K562 (cell line): ENCODE data around the gene HHIPL1.

Source experiments
- BCL6 ChIP-seq: fragments of 250-450 bp; sonication (Bioruptor Pico); IDR thresholded peaks from 2 replicates; pipeline ENCODE4 v1.4.0; 2020
- BRF2 ChIP-seq: IDR thresholded peaks from 3 replicates; pipeline ENCODE4 v1.6.1; 2011; ENCODE audit warnings: borderline replicate concordance, mild to moderate bottlenecking; ENCODE audit not compliant: insufficient read length, insufficient read depth
- CEBPB ChIP-seq: fragments of 450-650 bp; IDR thresholded peaks from 2 replicates; pipeline ENCODE4 v1.6.1; 2016; ENCODE audit warnings: missing genetic modification characterization, missing compliant biosample characterization
- HDAC2 ChIP-seq: fragments of 450-650 bp; IDR thresholded peaks from 2 replicates; pipeline ENCODE4 v1.6.1; 2016; ENCODE audit warnings: mild to moderate bottlenecking
- KDM1A ChIP-seq, 2 experiments: fragments of 450-650 bp; IDR thresholded peaks; 2 replicates each; pipeline ENCODE4 v1.6.1; 2016; ENCODE audit warnings: mild to moderate bottlenecking in 2 of 2
- POLR2A ChIP-seq: fragments of 450-650 bp; conservative IDR thresholded peaks from 2 replicates; pipeline ENCODE4 v1.6.1; 2016
- REST ChIP-seq, 2 experiments: fragments of 450-650 bp; formaldehyde crosslinking in 1 of 2; IDR thresholded peaks; 2 replicates each; pipeline versions ENCODE4 v1.4.0 to v1.6.1; 2014 to 2020; ENCODE audit warnings: mild to moderate bottlenecking in 2 of 2, borderline replicate concordance in 1 of 2, low read depth in 1 of 2
- THRA ChIP-seq: fragments of 450-650 bp; IDR thresholded peaks from 2 replicates; pipeline ENCODE4 v1.6.1; 2017; ENCODE audit warnings: mild to moderate bottlenecking, moderate library complexity
- ZBTB33 ChIP-seq: sonication (generic); formaldehyde crosslinking; IDR thresholded peaks from 2 replicates; pipeline ENCODE4 v1.8.1; 2023; ENCODE audit warnings: mild to moderate bottlenecking, missing genetic modification reagents
- ZNF699 ChIP-seq: fragments of 250-450 bp; sonication (Bioruptor Pico); IDR thresholded peaks from 2 replicates; pipeline ENCODE4 v1.8.0; 2021; ENCODE audit warnings: mild to moderate bottlenecking, moderate library complexity; ENCODE audit not compliant: insufficient replicate concordance

- no peak for TF ChIP-seq THRA
- TF ChIP-seq CEBPB (tag), result no peak
- no peak for TF ChIP-seq BRF2
- TF ChIP-seq BCL6 (CRISPR knock-in tag), result no peak
- TF ChIP-seq POLR2A, result no peak
- TF ChIP-seq REST (IDR thresholded peaks at IDR 0.05; ENCODE audit: borderline replicate concordance), result no peak
- no peak for TF ChIP-seq REST (CRISPR knock-in tag; IDR thresholded peaks at IDR 0.05; ENCODE audit: low read depth)
- no peak for TF ChIP-seq KDM1A (IDR thresholded peaks at IDR 0.05)
- no peak for TF ChIP-seq ZBTB33 (CRISPR knock-in tag)
- no peak for TF ChIP-seq HDAC2
- no peak for TF ChIP-seq ZNF699 (CRISPR knock-in tag)
Observed at GRCh38 chr14:99679543-99679942, 34.6 kb downstream of the HHIPL1 start.
